Spleen (tissue), 11 donors: ENCODE measurements around the gene UACA. TPM values are rescaled to one million over a fixed set of nuclear protein-coding genes. Genes with fewer than 3 reads are reported as not detected.

Experiments
- DNase-seq: peaks from one replicate; pipeline ENCODE4 v3.0.0-alpha.2; 2020
- H3K27ac ChIP-seq, 8 donors: fragments of 200-600 bp; sonication (generic) in 7 of 8; 1 replicate in 4 of 8; 2 replicates in 4 of 8; pipeline versions ENCODE4 v1.5.0 to v1.8.0; 2016 to 2021; ENCODE audit warnings: inconsistent platforms in 4 of 8, mild to moderate bottlenecking in 4 of 8, moderate library complexity in 1 of 8
- H3K27me3 ChIP-seq, 7 donors: fragments of 200-600 bp; sonication (generic) in 6 of 7; replicated peaks in 1 of 7; 1 replicate in 4 of 7; 2 replicates in 3 of 7; pipeline versions ENCODE4 v1.5.0 to v1.8.0; 2016 to 2021; ENCODE audit warnings: inconsistent platforms in 3 of 7, mild to moderate bottlenecking in 1 of 7
- H3K36me3 ChIP-seq, 6 donors: fragments of 200-600 bp; sonication (generic) in 5 of 6; 1 replicate in 4 of 6; 2 replicates in 2 of 6; pipeline versions ENCODE4 v1.5.0 to v1.8.0; 2016 to 2021; ENCODE audit warnings: inconsistent platforms in 2 of 6
- H3K4me1 ChIP-seq, 6 donors: fragments of 200-600 bp; sonication (generic) in 5 of 6; 1 replicate in 3 of 6; 2 replicates in 3 of 6; pipeline versions ENCODE4 v1.5.0 to v1.8.0; 2016 to 2021; ENCODE audit warnings: inconsistent platforms in 3 of 6
- H3K4me3 ChIP-seq, 8 donors: fragments of 200-600 bp; sonication (generic) in 7 of 8; 1 replicate in 4 of 8; 2 replicates in 4 of 8; pipeline versions ENCODE4 v1.5.0 to v1.8.0; 2016 to 2021; ENCODE audit warnings: inconsistent platforms in 4 of 8, mild to moderate bottlenecking in 4 of 8, moderate library complexity in 2 of 8
- H3K9me3 ChIP-seq, 8 donors: fragments of 200-600 bp; sonication (generic) in 7 of 8; 1 replicate in 4 of 8; 2 replicates in 4 of 8; pipeline versions ENCODE4 v1.5.0 to v1.8.0; 2016 to 2021; ENCODE audit warnings: inconsistent platforms in 4 of 8
- POLR2A ChIP-seq, 3 donors: fragments of 450-650 bp; IDR thresholded peaks; one replicate each; pipeline ENCODE4 v1.5.1; 2017; ENCODE audit warnings: antibody characterized with exemption in 3 of 3, mild to moderate bottlenecking in 1 of 3
- POLR2AphosphoS5 ChIP-seq, 3 donors: sonication (generic); formaldehyde crosslinking; IDR thresholded peaks; one replicate each; pipeline ENCODE4 v1.5.1; 2017; ENCODE audit warnings: antibody characterized with exemption in 3 of 3
- WGBS, 5 donors: extraction: QIAGEN DNeasy Blood & Tissue Kit in 3 of 5; methylation state at CpG; one replicate each; pipeline versions ENCODE4 v1.1.5 to v1.1.7; 2013 to 2018; 5-methylcytosine and 5-hydroxymethylcytosine counted together
- intact Hi-C: fragments of 100-400 bp; cut with DNase I; formaldehyde crosslinking; loops from one replicate; pipeline ENCODE4 v1.15.0; 2023; ENCODE audit warnings: low total_unique reads
- polyA plus RNA-seq, 3 donors: library from polyadenylated mRNA; stranded (reverse); fragments of 200-250 nt; gene quantifications; one replicate each; pipeline ENCODE4 v1.2.1, GENCODE V29; 2013
- total RNA-seq, 7 donors: library from RNA; depleted of rRNA in 3 of 7; stranded (reverse); fragments of >200 nt in 3 of 7; fragmentation: NEBNext Ultra II Directional in 4 of 7; extraction: Animal tissue kit (Norgen Biotek cat#: 25700) in 4 of 7; gene quantifications; one replicate each; pipeline versions ENCODE4 v1.1.0 to v1.2.1, GENCODE V29; 2016 to 2021
- TF ChIP-seq, protein P1 (sequence below), 11 experiments: fragments of 200-600 bp in 7 of 11; fragments of 450-650 bp in 4 of 11; sonication (generic) in 4 of 11; IDR thresholded peaks in 8 of 11; conservative IDR thresholded peaks in 3 of 11; 1 replicate in 7 of 11; 2 replicates in 4 of 11; pipeline versions ENCODE4 v1.4.0 to v1.8.0; 2016 to 2021; ENCODE audit warnings: antibody characterized with exemption in 11 of 11, inconsistent platforms in 4 of 11, mild to moderate bottlenecking in 1 of 11
- donor health status: healthy with polysubstance abuse.
- donor health status: DM: no; HTN: no; CAD: no; lungs with moderate emphysema.
- donor health status: DM: no; HTN: no; CAD: no.
- donor health status: Bipolar disorder and iron deficiency.
- donor health status: healthy.
- donor health status: DM: no; HTN: no; CAD: no.
- donor health status: DM: yes; HTN: yes; CAD: no.

Gene UACA
- total and polyA plus RNA-seq, 10 donors = 21.9 to 113 (median 78.6) TPM

DNA sequence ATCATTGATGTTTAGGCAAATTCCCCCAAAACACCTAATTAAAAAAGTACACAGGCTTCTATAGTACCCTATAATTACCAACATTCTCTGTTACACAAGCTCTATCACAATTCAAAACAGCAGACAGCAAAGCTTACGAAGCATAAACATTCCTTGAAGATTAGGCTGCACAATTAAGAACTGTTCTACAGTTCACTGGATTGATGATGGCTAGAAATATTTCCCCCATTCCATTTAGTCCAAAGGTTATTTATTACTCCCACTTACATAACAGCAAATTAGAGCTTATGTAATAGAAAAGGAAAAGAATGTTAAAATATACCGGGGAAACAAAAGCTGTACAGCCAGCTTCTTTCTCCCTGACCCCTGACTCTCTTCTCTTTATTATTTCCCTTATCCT is 49.3 kb downstream of the UACA start:
- DNase-seq = no peak
- Histone ChIP-seq H3K27ac (peak overlapping the region in 6 of 8 donors; percentile 12 to 51 (median 30)), H3K4me3 (no peak overlapping the region), H3K27me3 (no peaks in the 10 kb centered on the region), H3K9me3 (no peaks in the 10 kb centered on the region), H3K36me3 (no peaks in the 10 kb centered on the region), H3K4me1 (peaks cover 0 to 46% (median 13%) of the 10 kb centered on the region in 6 donors)
- TF ChIP-seq POLR2A (IDR thresholded peaks at IDR 0.05) (no peak), POLR2AphosphoS5 (IDR thresholded peaks at IDR 0.05) (no peak)
- TF ChIP-seq, protein P1, sequence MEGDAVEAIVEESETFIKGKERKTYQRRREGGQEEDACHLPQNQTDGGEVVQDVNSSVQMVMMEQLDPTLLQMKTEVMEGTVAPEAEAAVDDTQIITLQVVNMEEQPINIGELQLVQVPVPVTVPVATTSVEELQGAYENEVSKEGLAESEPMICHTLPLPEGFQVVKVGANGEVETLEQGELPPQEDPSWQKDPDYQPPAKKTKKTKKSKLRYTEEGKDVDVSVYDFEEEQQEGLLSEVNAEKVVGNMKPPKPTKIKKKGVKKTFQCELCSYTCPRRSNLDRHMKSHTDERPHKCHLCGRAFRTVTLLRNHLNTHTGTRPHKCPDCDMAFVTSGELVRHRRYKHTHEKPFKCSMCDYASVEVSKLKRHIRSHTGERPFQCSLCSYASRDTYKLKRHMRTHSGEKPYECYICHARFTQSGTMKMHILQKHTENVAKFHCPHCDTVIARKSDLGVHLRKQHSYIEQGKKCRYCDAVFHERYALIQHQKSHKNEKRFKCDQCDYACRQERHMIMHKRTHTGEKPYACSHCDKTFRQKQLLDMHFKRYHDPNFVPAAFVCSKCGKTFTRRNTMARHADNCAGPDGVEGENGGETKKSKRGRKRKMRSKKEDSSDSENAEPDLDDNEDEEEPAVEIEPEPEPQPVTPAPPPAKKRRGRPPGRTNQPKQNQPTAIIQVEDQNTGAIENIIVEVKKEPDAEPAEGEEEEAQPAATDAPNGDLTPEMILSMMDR (IDR thresholded peaks at IDR 0.05 in 8 of 11, conservative IDR thresholded peaks at IDR 0.05 in 3 of 11) = no peak
- intact Hi-C loops = no loop called here
- WGBS, 5 donors = 31 to 56% (median 50%) methylated on average over 2 of the region's 2 CpGs

DNA sequence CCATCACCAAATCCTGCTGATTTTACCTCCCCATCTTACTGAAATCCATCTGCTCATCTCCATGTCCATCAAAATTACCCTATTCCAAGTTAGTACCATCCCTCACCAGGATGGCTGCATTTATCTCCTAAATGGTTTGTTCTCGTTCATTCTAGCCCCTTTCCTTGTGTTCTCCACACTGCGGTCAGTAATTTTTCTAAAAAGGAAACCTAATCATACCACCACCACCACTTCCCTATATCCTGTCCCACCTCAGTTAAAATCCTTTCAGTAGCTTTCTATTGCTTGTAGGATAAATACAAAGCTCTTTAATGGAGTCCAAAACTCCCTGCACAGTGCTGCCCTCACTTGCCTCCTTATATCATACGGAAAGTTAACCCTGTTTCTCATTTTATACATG is 51.1 kb downstream of the UACA start:
- peaks cover 0 to 46% (median 13%) of the 10 kb centered on the region in 6 donors for H3K4me1 ChIP-seq

DNA sequence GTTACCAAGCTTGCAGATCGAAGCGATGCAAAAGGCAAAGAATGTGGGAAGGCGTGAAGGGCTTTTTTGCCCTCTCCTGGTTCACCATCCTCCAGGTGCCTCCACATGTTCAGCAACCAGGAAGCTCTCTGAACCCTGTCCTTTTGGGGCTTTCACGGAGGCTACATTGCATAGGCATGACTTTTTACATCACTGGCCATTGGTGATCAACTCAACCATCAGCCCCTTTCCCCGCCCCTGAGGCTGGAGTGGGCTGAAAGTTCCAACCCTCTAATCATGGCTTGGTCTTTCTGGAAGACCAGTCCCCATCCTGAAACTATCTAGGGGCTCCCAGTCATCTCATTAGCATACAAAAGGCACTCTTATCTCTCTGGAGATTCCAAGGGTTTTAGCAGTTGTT is 52.6 kb downstream of the UACA start:
- Histone ChIP-seq H3K9me3 (no peaks in the 10 kb centered on the region), H3K27me3 (no peaks in the 10 kb centered on the region), H3K36me3 (no peaks in the 10 kb centered on the region), H3K27ac (no peak overlapping the region), H3K4me1 (peaks cover 0 to 35% (median 13%) of the 10 kb centered on the region in 6 donors), H3K4me3 (no peak overlapping the region)
- no peak for DNase-seq
- TF ChIP-seq POLR2A (IDR thresholded peaks at IDR 0.05) = no peak
- TF ChIP-seq, protein P1 (IDR thresholded peaks at IDR 0.05 in 8 of 11, conservative IDR thresholded peaks at IDR 0.05 in 3 of 11) = no peak
- TF ChIP-seq POLR2AphosphoS5 (IDR thresholded peaks at IDR 0.05) = no peak
- intact Hi-C loops = no loop called here
- WGBS, 5 donors = 88 to 95% (median 91%) methylated on average over 5 of the region's 5 CpGs

More for the DNA sequence above, 51.1 kb downstream of the UACA start:
- intact Hi-C loops = no loop called here
- no peaks in the 10 kb centered on the region for H3K36me3 ChIP-seq
- no peaks in the 10 kb centered on the region for H3K9me3 ChIP-seq
- DNase-seq = no peak
- no peaks in the 10 kb centered on the region for H3K27me3 ChIP-seq
- TF ChIP-seq, protein P1 (IDR thresholded peaks at IDR 0.05 in 8 of 11, conservative IDR thresholded peaks at IDR 0.05 in 3 of 11) = no peak
- TF ChIP-seq POLR2AphosphoS5 (IDR thresholded peaks at IDR 0.05) = no peak
- TF ChIP-seq POLR2A (IDR thresholded peaks at IDR 0.05) = no peak
- WGBS, 5 donors = 40 to 49% (median 48%) methylated on average over 3 of the region's 3 CpGs
- H3K27ac ChIP-seq = no peak overlapping the region
- H3K4me3 ChIP-seq = no peak overlapping the region

DNA sequence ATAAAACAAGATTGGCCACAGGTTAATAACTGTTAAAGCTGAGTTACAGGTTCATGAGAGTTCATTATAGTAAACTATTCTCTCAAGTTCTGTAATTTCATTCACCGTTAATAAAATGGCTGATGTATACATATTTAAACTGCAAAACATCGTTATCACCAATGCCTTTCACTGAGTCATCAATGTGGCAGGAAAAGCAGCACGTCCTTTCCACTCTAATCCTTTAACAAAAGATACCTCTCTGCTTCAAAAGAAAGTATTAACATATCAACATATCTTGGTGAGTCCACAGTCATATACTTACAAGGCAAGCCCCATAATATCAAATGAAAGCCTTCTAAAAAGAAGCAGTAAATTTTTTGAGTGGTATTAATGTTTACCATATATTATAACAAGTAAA is 54.5 kb downstream of the UACA start:
- no peaks in the 10 kb centered on the region for H3K36me3 ChIP-seq
- intact Hi-C loops = no loop called here
- no peak for DNase-seq
- no peak overlapping the region for H3K4me3 ChIP-seq
- no peaks in the 10 kb centered on the region for H3K27me3 ChIP-seq
- peak overlapping the region in 1 of 8 donors; percentile 27 for H3K27ac ChIP-seq
- H3K4me1 ChIP-seq = peaks cover 0 to 30% (median 10%) of the 10 kb centered on the region in 6 donors
- 60 to 72% (median 60%) methylated on average over 3 of the region's 3 CpGs for WGBS, 5 donors
- TF ChIP-seq, protein P1 (IDR thresholded peaks at IDR 0.05 in 8 of 11, conservative IDR thresholded peaks at IDR 0.05 in 3 of 11) = no peak
- no peak for TF ChIP-seq POLR2AphosphoS5 (IDR thresholded peaks at IDR 0.05)
- H3K9me3 ChIP-seq = no peaks in the 10 kb centered on the region
